Measurements from ENCODE around the gene FAM3A. TPM values are rescaled to one million over a fixed set of nuclear protein-coding genes. Genes with fewer than 3 reads are reported as not detected.

Gene FAM3A
- total and polyA plus RNA-seq, 2 experiments from 2014 or later = 41.1 to 68.0 TPM

- no peak for TF ChIP-seq EZH2 (IDR thresholded peaks at IDR 0.05; ENCODE audit: borderline replicate concordance)
- TF ChIP-seq, protein P1, sequence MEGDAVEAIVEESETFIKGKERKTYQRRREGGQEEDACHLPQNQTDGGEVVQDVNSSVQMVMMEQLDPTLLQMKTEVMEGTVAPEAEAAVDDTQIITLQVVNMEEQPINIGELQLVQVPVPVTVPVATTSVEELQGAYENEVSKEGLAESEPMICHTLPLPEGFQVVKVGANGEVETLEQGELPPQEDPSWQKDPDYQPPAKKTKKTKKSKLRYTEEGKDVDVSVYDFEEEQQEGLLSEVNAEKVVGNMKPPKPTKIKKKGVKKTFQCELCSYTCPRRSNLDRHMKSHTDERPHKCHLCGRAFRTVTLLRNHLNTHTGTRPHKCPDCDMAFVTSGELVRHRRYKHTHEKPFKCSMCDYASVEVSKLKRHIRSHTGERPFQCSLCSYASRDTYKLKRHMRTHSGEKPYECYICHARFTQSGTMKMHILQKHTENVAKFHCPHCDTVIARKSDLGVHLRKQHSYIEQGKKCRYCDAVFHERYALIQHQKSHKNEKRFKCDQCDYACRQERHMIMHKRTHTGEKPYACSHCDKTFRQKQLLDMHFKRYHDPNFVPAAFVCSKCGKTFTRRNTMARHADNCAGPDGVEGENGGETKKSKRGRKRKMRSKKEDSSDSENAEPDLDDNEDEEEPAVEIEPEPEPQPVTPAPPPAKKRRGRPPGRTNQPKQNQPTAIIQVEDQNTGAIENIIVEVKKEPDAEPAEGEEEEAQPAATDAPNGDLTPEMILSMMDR (IDR thresholded peaks at IDR 0.05; ENCODE audit: poor library complexity) = no peak
- TF ChIP-seq EZH2phosphoT487 (IDR thresholded peaks at IDR 0.05; ENCODE audit: low read depth, severe bottlenecking, unreplicated experiment) = no peak
- 70% methylated on average over 18 of the region's 65 CpGs for WGBS (ENCODE audit: low lambda C conversion rate, missing lambda C conversion rate)
- Histone ChIP-seq H3K9me2 (replicated peaks; ENCODE audit: insufficient read depth) (no peaks in the 10 kb centered on the region), H3K9me3 (ENCODE audit: low read depth) (no peaks in the 10 kb centered on the region), H3K4me1 (ENCODE audit: insufficient read depth) (no peaks in the 10 kb centered on the region), H2AFZ (peak overlapping the region; percentile 57), H3K27me3 (no peaks in the 10 kb centered on the region), H3K4me2 (peak overlapping the region; percentile 74), H3K27ac (peak overlapping the region; percentile 80), H3K4me3 (peak overlapping the region; percentile 29), H3K36me3 (replicated peaks; ENCODE audit: insufficient read depth, low read depth) (no peaks in the 10 kb centered on the region), H3K79me2 (peaks cover 23% of the 10 kb centered on the region), H4K20me1 (ENCODE audit: insufficient read depth, poor library complexity, severe bottlenecking) (no peaks in the 10 kb centered on the region)
- peak; percentile 75 for DNase-seq (ENCODE audit: low spot score)
Observed at GRCh38 chrX:154457491-154458115, 58.4 kb downstream of the FAM3A start.

Small RNA genes within 50 kb of the gene (small RNA-seq; reads per million reads assigned to genes)
- gene RN7SL697P = not detected

Other genes with a start within 250 kb of the FAM3A start
- gene TEX28, start 221.1 kb downstream of the FAM3A start, total RNA-seq = not detected in 2 replicates
- not detected in 2 replicates for gene TEX28, start 221.1 kb downstream of the FAM3A start, polyA plus RNA-seq
- gene TKTL1, start 220.4 kb downstream of the FAM3A start, total RNA-seq = not detected in 2 replicates
- 0.52 and 1.1 TPM in 2 replicates for gene TKTL1, start 220.4 kb downstream of the FAM3A start, polyA plus RNA-seq
- 220 and 396 TPM in 2 replicates for gene FLNA, start 141.6 kb downstream of the FAM3A start, total RNA-seq
- 468 and 471 TPM in 2 replicates for gene FLNA, start 141.6 kb downstream of the FAM3A start, polyA plus RNA-seq
- gene EMD, start 136.9 kb downstream of the FAM3A start, total RNA-seq = 34.2 and 39.4 TPM in 2 replicates
- 61.0 and 65.7 TPM in 2 replicates for gene EMD, start 136.9 kb downstream of the FAM3A start, polyA plus RNA-seq
- gene RPL10, start 117.9 kb downstream of the FAM3A start, total RNA-seq = 4,114 and 4,460 TPM in 2 replicates
- gene RPL10, start 117.9 kb downstream of the FAM3A start, polyA plus RNA-seq = 1,206 and 1,210 TPM in 2 replicates
- gene DNASE1L1, start 107.0 kb downstream of the FAM3A start, total RNA-seq = 36.1 and 39.7 TPM in 2 replicates
- gene DNASE1L1, start 107.0 kb downstream of the FAM3A start, polyA plus RNA-seq = 22.3 and 22.6 TPM in 2 replicates
- gene TAFAZZIN, start 104.7 kb downstream of the FAM3A start, total RNA-seq = 25.0 and 26.7 TPM in 2 replicates
- 41.3 and 69.6 TPM in 2 replicates for gene TAFAZZIN, start 104.7 kb downstream of the FAM3A start, polyA plus RNA-seq
- gene ATP6AP1, start 87.6 kb downstream of the FAM3A start, total RNA-seq = 116 and 131 TPM in 2 replicates
- gene ATP6AP1, start 87.6 kb downstream of the FAM3A start, polyA plus RNA-seq = 265 and 268 TPM in 2 replicates
- 82.7 and 101 TPM in 2 replicates for gene GDI1, start 79.1 kb downstream of the FAM3A start, total RNA-seq
- 102 and 132 TPM in 2 replicates for gene GDI1, start 79.1 kb downstream of the FAM3A start, polyA plus RNA-seq
- 52.1 and 65.9 TPM in 2 replicates for gene FAM50A, start 72.1 kb downstream of the FAM3A start, total RNA-seq
- gene FAM50A, start 72.1 kb downstream of the FAM3A start, polyA plus RNA-seq = 147 and 178 TPM in 2 replicates
- 10.6 and 14.1 TPM in 2 replicates for gene PLXNA3, start 58.0 kb downstream of the FAM3A start, total RNA-seq
- 23.2 and 28.7 TPM in 2 replicates for gene PLXNA3, start 58.0 kb downstream of the FAM3A start, polyA plus RNA-seq
- 32.2 and 40.0 TPM in 2 replicates for gene LAGE3, start 37.0 kb downstream of the FAM3A start, total RNA-seq
- gene LAGE3, start 37.0 kb downstream of the FAM3A start, polyA plus RNA-seq = 49.4 and 50.8 TPM in 2 replicates
- 25.0 and 26.7 TPM in 2 replicates for gene UBL4A, start 29.6 kb downstream of the FAM3A start, total RNA-seq
- 29.9 and 34.0 TPM in 2 replicates for gene UBL4A, start 29.6 kb downstream of the FAM3A start, polyA plus RNA-seq
- gene SLC10A3, start 25.6 kb downstream of the FAM3A start, total RNA-seq = 28.8 and 29.3 TPM in 2 replicates
- 48.3 and 59.8 TPM in 2 replicates for gene SLC10A3, start 25.6 kb downstream of the FAM3A start, polyA plus RNA-seq
- gene G6PD, start 30.6 kb upstream of the FAM3A start, total RNA-seq = 24.8 and 26.2 TPM in 2 replicates
- gene G6PD, start 30.6 kb upstream of the FAM3A start, polyA plus RNA-seq = 9.8 and 12.8 TPM in 2 replicates
- 19.7 and 21.4 TPM in 2 replicates for gene IKBKG, start 31.4 kb upstream of the FAM3A start, total RNA-seq
- 30.7 and 32.9 TPM in 2 replicates for gene IKBKG, start 31.4 kb upstream of the FAM3A start, polyA plus RNA-seq
- not detected in 2 replicates for gene CTAG1A, start 68.9 kb upstream of the FAM3A start, total RNA-seq
- gene CTAG1A, start 68.9 kb upstream of the FAM3A start, polyA plus RNA-seq = not detected in 2 replicates
- not detected in 2 replicates for gene CTAG1B, start 103.0 kb upstream of the FAM3A start, total RNA-seq
- not detected in 2 replicates for gene CTAG1B, start 103.0 kb upstream of the FAM3A start, polyA plus RNA-seq
- gene CTAG2, start 137.3 kb upstream of the FAM3A start, total RNA-seq = not detected in 2 replicates
- not detected in 2 replicates for gene CTAG2, start 137.3 kb upstream of the FAM3A start, polyA plus RNA-seq
- 0.44 and 0.50 TPM in 2 replicates for gene GAB3, start 234.8 kb upstream of the FAM3A start, total RNA-seq
- 0.21 and 0.50 TPM in 2 replicates for gene GAB3, start 234.8 kb upstream of the FAM3A start, polyA plus RNA-seq
- 27.8 and 32.1 TPM in 2 replicates for gene DKC1, start 246.6 kb upstream of the FAM3A start, total RNA-seq
- 38.9 and 43.0 TPM in 2 replicates for gene DKC1, start 246.6 kb upstream of the FAM3A start, polyA plus RNA-seq